ENCODE results near the gene CMIP. TPM values are rescaled to one million over a fixed set of nuclear protein-coding genes. Genes with fewer than 3 reads are reported as not detected.

CMIP gene
- polyA plus RNA-seq, 3 donors = 0.85 to 61.9 (median 0.93) TPM

- Histone ChIP-seq H4K20me1 (ENCODE audit: insufficient read depth, low read length) (peaks cover 100% of the 10 kb centered on the region), H3K27ac (ENCODE audit: low read depth in 1 of 2, low read length in 2 of 2) (peak overlapping the region in 1 of 2 donors; percentile 48), H3K4me3 (replicated peaks in 1 of 3; ENCODE audit: low read depth in 2 of 3, low read length in 3 of 3) (no peak overlapping the region), H3K4me1 (ENCODE audit: control insufficient read depth in 1 of 2, insufficient read depth in 2 of 2, low read length in 2 of 2) (peaks cover 15 to 27% of the 10 kb centered on the region in 2 donors), H3K79me2 (ENCODE audit: insufficient read depth, low read length) (peaks cover 94% of the 10 kb centered on the region), H3K9ac (ENCODE audit: insufficient read depth, low read length, poor library complexity, severe bottlenecking) (no peak overlapping the region), H2AFZ (ENCODE audit: insufficient read depth, low read depth, low read length, poor library complexity, severe bottlenecking) (no peak overlapping the region), H3K36me3 (replicated peaks in 1 of 2; ENCODE audit: control insufficient read depth in 1 of 2, insufficient read depth in 2 of 2, low read length in 2 of 2) (peaks cover 17 to 38% of the 10 kb centered on the region in 2 donors), H3K27me3 (ENCODE audit: control insufficient read depth in 2 of 2, insufficient read depth in 2 of 2, low read length in 2 of 2) (no peaks in the 10 kb centered on the region), H3K9me3 (replicated peaks in 1 of 2; ENCODE audit: control insufficient read depth in 1 of 2, insufficient read depth in 1 of 2, low read length in 2 of 2) (no peaks in the 10 kb centered on the region), H3K4me2 (replicated peaks; ENCODE audit: extremely low read depth, low read length, poor library complexity, severe bottlenecking) (no peak overlapping the region)
- Mint-ChIP-seq H3K4me1 (peaks cover 51% of the 10 kb centered on the region), H3K27me3 (ENCODE audit: low read depth in 3 of 3) (peaks cover 0 to 7% (median 1%) of the 10 kb centered on the region in 3 donors), H3K27ac (peak overlapping the region; percentile 44 to 83 (median 65)), H3K9me3 (peaks cover 0 to 2% (median 0%) of the 10 kb centered on the region in 7 donors), H3K4me3 (no peak overlapping the region), H3K36me3 (peaks cover 42 to 65% of the 10 kb centered on the region in 2 donors)
- no peak for DNase-seq
- no peak for TF ChIP-seq CTCF (IDR thresholded peaks at IDR 0.05)
- intact Hi-C loops (cut with micrococcal nuclease) = loop anchor here in 1 of 2 donors (10.0 kb wide), 1 partner anchor 163 kb away; no protein-coding TSS in a partner anchor
- WGBS (ENCODE audit: insufficient coverage) = 99% methylated on average over 10 of the region's 15 CpGs
These were observed 193.0 kb downstream of the CMIP start for GRCh38 chr16:81637336-81638235.

DNA sequence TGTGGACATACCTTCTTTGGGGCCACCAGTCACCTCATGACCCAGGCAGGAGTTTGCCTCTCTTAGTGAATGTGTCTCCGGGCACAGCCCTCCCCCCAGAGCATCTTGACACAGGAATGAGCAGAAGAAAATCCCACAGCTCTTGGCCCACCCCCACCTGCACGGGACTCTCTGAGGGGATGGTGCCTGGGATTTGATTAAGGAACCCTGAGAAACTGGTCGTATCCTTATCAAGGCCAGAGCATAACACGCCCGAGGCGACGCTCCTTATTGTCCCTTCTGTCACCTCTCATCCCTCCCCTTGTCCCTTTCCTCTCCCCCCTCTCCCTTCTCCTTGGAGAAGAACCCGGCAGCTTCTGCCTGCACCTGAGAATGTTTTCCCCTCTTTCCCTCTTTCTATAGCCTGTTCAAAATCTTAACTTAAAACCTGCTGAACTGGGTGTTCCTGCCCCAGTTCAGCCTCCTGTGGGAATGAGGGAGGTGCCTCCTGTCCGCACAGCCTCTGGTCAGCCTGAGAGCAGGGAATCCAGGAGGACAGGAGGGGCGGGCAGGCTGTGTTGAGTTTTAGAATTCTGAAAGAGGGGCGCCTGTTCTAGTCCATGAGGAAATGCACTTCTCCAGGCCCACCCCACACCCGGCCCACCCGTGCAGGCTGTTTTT, 193.8 kb downstream of the CMIP start:
- DNase-seq = no peak
- Histone ChIP-seq H3K9me3 (replicated peaks in 1 of 2; ENCODE audit: control insufficient read depth in 1 of 2, insufficient read depth in 1 of 2, low read length in 2 of 2) (no peaks in the 10 kb centered on the region), H3K4me1 (ENCODE audit: control insufficient read depth in 1 of 2, insufficient read depth in 2 of 2, low read length in 2 of 2) (peaks cover 7 to 19% of the 10 kb centered on the region in 2 donors), H4K20me1 (ENCODE audit: insufficient read depth, low read length) (peaks cover 100% of the 10 kb centered on the region), H2AFZ (ENCODE audit: insufficient read depth, low read depth, low read length, poor library complexity, severe bottlenecking) (no peak overlapping the region), H3K4me3 (replicated peaks in 1 of 3; ENCODE audit: low read depth in 2 of 3, low read length in 3 of 3) (no peak overlapping the region), H3K4me2 (replicated peaks; ENCODE audit: extremely low read depth, low read length, poor library complexity, severe bottlenecking) (no peak overlapping the region), H3K79me2 (ENCODE audit: insufficient read depth, low read length) (peaks cover 98% of the 10 kb centered on the region), H3K27me3 (ENCODE audit: control insufficient read depth in 2 of 2, insufficient read depth in 2 of 2, low read length in 2 of 2) (no peaks in the 10 kb centered on the region), H3K36me3 (replicated peaks in 1 of 2; ENCODE audit: control insufficient read depth in 1 of 2, insufficient read depth in 2 of 2, low read length in 2 of 2) (peaks cover 17 to 45% of the 10 kb centered on the region in 2 donors), H3K9ac (ENCODE audit: insufficient read depth, low read length, poor library complexity, severe bottlenecking) (no peak overlapping the region), H3K27ac (ENCODE audit: low read depth in 1 of 2, low read length in 2 of 2) (peak overlapping the region in 1 of 2 donors; percentile 48)
- WGBS (ENCODE audit: insufficient coverage) = 94% methylated on average over 6 of the region's 13 CpGs
- H3K27ac Mint-ChIP-seq = peak overlapping the region; percentile 56 to 83 (median 76)
- H3K9me3 Mint-ChIP-seq = peaks cover 0 to 2% (median 0%) of the 10 kb centered on the region in 7 donors
- intact Hi-C loops (cut with micrococcal nuclease) = loop anchor here in 1 of 2 donors (10.0 kb wide), 1 partner anchor 164 kb away; no protein-coding TSS in a partner anchor
- H3K36me3 Mint-ChIP-seq = peaks cover 41 to 64% of the 10 kb centered on the region in 2 donors
- H3K4me3 Mint-ChIP-seq = no peak overlapping the region
- peaks cover 0 to 5% (median 1%) of the 10 kb centered on the region in 3 donors for H3K27me3 Mint-ChIP-seq (ENCODE audit: low read depth in 3 of 3)
- H3K4me1 Mint-ChIP-seq = peaks cover 47% of the 10 kb centered on the region
- no peak for TF ChIP-seq CTCF (IDR thresholded peaks at IDR 0.05)

All from CD14-positive monocyte (primary cell).